ENCODE data around the gene TTLL9. TPM values are rescaled to one million over a fixed set of nuclear protein-coding genes. Genes with fewer than 3 reads are reported as not detected.

The TTLL9 gene
- total and polyA plus RNA-seq, 8 donors = 0.14 to 1.4 (median 0.35) TPM; not detected in 1

- no peaks in the 10 kb centered on the region for H3K4me1 ChIP-seq
- ATAC-seq (no peak), FAIRE-seq (no peak), DNase-seq (no peak)
- 60 to 81% methylated on average over 2 of the region's 2 CpGs for WGBS, 2 donors
- TF ChIP-seq CTCF (IDR thresholded peaks at IDR 0.05) = no peak
- intact Hi-C loops (cut with DNase I) = no loop called here
- H3K4me3 ChIP-seq = no peak overlapping the region
- H3K27ac ChIP-seq = no peak overlapping the region
- H3K27me3 ChIP-seq = no peaks in the 10 kb centered on the region
- no peaks in the 10 kb centered on the region for H3K9me3 ChIP-seq
- no peaks in the 10 kb centered on the region for H3K36me3 ChIP-seq
Measured at GRCh38 chr20:31974296-31974695, 103.9 kb downstream of the TTLL9 start.

- 17 to 26% methylated on average over 9 to 10 of the region's 10 CpGs for WGBS, 2 donors
- Histone ChIP-seq H3K4me1 (no peaks in the 10 kb centered on the region), H3K27me3 (no peaks in the 10 kb centered on the region), H3K36me3 (no peaks in the 10 kb centered on the region), H3K9me3 (no peaks in the 10 kb centered on the region), H3K27ac (no peak overlapping the region), H3K4me3 (no peak overlapping the region)
- no peak for TF ChIP-seq CTCF (IDR thresholded peaks at IDR 0.05)
- FAIRE-seq (no peak), ATAC-seq (no peak), DNase-seq (no peak)
- intact Hi-C loops (cut with DNase I) = no loop called here
Measured at GRCh38 chr20:31974951-31975487, 104.6 kb downstream of the TTLL9 start.

GRCh38 chr20:31975874-31976273 lies 105.4 kb downstream of the TTLL9 start:
- Histone ChIP-seq H3K4me1 (no peaks in the 10 kb centered on the region), H3K27me3 (no peaks in the 10 kb centered on the region), H3K4me3 (no peak overlapping the region), H3K36me3 (no peaks in the 10 kb centered on the region), H3K27ac (no peak overlapping the region), H3K9me3 (no peaks in the 10 kb centered on the region)
- intact Hi-C loops (cut with DNase I) = no loop called here
- FAIRE-seq (no peak), DNase-seq (no peak), ATAC-seq (no peak)
- WGBS, 2 donors = 52 to 75% methylated on average over 2 of the region's 2 CpGs
- no peak for TF ChIP-seq CTCF (IDR thresholded peaks at IDR 0.05)

- no peak for DNase-seq
- no peak for FAIRE-seq
- no peaks in the 10 kb centered on the region for H3K27me3 ChIP-seq
- no peak for ATAC-seq
- H3K4me1 ChIP-seq = no peaks in the 10 kb centered on the region
- WGBS, 2 donors = 78 to 88% methylated on average over 4 of the region's 4 CpGs
- intact Hi-C loops (cut with DNase I) = no loop called here
- no peaks in the 10 kb centered on the region for H3K9me3 ChIP-seq
- no peak for TF ChIP-seq CTCF (IDR thresholded peaks at IDR 0.05)
- no peak overlapping the region for H3K4me3 ChIP-seq
- H3K36me3 ChIP-seq = no peaks in the 10 kb centered on the region
- H3K27ac ChIP-seq = no peak overlapping the region
Measured at GRCh38 chr20:31977080-31977479, 106.6 kb downstream of the TTLL9 start.

- Histone ChIP-seq H3K4me3 (no peak overlapping the region), H3K36me3 (no peaks in the 10 kb centered on the region), H3K4me1 (no peaks in the 10 kb centered on the region), H3K9me3 (no peaks in the 10 kb centered on the region), H3K27me3 (no peaks in the 10 kb centered on the region), H3K27ac (no peak overlapping the region)
- TF ChIP-seq CTCF (IDR thresholded peaks at IDR 0.05) = no peak
- FAIRE-seq = no peak
- intact Hi-C loops (cut with DNase I) = no loop called here
- ATAC-seq = no peak
- WGBS, 2 donors = 49 to 52% methylated on average over 6 of the region's 6 CpGs
- DNase-seq = no peak
Measured at GRCh38 chr20:31979713-31980426, 109.4 kb downstream of the TTLL9 start.
